Stimulated activated CD4-positive, alpha-beta T cell treated with anti-CD3 and anti-CD28 coated beads, Interleukin-2, amount 100 ng/mL, for 48 hours (primary cell): Measurements from ENCODE around the gene GPR25.

Experiments used
- DNase-seq, 2 donors: peaks; one replicate each; pipeline ENCODE4 v3.0.0-alpha.2; 2020

The GPR25 gene, protein sequence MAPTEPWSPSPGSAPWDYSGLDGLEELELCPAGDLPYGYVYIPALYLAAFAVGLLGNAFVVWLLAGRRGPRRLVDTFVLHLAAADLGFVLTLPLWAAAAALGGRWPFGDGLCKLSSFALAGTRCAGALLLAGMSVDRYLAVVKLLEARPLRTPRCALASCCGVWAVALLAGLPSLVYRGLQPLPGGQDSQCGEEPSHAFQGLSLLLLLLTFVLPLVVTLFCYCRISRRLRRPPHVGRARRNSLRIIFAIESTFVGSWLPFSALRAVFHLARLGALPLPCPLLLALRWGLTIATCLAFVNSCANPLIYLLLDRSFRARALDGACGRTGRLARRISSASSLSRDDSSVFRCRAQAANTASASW

GRCh38 chr1:200872446-200873115 is at the start of gene GPR25:
Gene GPR25 (plus strand): TSS chr1:200872981. CDS start chr1:200873038, 57 bp downstream.
- DNase-seq: no peak

DNA sequence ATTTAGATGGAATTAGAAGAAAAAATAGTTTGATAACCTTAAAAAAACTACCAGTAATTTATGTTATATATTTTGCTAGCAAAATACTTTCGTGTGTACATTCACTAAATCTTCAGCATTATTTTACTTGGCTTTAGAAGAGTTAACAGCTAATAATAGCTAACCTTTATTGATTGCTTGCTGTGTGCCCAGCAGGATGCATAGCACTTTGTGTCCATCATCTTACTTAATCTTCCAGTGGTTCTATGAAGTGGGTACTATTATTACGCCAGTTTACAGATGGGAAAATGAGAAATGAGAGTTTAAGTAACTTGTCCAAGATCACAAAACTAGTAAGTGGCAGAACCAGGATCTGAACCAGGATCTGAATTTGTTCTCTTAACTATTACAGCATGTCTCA is 41.7 kb upstream of the GPR25 start:
- no peak for DNase-seq

GRCh38 chr1:200834383-200834782 is 38.4 kb upstream of the GPR25 start:
- no peak for DNase-seq

DNA sequence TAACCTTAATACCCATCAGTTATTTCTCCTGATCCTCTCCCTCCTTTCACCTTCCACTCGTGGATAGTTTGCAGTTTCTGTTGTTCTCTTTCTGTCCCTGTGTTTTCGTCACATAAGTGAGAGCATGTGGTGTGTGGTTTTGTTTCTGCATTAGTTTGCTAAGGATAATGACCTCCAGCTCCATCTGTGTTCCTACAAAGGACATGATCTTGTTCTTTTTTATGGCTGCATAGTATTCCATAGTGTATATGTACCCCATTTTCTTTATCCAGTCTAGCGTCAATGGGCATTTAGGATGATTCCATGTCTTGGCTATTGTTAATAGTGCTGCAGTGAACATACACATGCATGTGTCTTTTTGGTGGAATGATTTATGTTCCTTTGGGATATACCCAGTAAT is 36.6 kb upstream of the GPR25 start:
- no peak for DNase-seq

- DNase-seq: no peak
These were observed 34.7 kb upstream of the GPR25 start for GRCh38 chr1:200837931-200838571.

DNA sequence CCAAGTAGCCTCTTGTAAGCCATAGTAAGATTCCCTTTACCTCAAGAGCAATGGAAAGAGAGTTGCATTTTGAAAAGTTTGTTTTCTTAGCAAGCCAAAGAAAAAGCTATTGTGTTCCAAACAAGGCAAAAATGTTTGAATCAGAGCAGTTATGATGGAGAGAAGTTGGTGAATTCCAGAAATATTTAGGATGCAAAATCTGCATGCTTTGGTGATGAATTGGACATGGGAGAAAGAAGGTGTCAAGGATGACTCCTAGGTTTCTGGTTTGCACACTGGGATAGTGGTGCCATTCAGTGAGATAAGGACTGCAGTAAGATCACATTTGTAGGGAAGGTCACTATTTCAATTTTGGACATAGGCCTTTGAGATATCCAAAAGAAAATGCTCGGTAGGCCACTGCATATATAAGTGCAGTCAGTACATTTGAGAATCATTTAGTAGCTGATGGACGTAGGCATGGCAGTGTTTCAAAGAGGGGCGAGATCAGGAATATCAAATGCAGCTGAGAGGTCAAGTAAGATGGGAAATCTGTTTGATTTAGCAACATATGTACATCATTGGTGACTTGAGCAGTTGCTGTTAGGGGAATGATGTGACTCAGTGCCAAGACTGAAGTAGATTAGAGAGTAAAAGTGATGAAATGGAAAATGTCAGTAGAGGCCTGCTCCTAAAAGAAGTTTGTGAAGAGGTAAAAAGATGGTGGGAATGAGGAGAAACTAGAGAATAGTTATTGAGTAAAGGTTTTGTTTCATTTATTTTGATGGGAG is 33.9 kb upstream of the GPR25 start:
- DNase-seq: no peak

DNA sequence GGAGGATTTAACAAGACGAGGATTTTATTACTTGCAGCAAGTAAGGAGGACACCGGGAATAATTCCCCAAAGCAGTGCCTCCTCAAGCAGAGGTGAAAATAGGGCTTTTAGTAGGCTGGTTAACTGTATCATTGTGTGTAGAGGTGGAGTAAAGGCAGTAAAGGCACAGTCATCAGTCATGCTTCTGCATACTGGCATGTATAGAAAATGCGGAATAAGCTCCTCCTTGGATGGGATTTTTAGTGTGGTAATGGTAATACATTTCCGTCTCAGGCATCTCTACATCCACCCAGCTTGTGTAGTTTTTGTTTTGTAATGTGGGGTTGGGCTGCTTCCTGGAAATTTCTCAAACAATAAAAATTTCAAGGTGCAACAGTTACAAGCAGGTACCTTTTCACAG is 27.4 kb upstream of the GPR25 start:
- no peak for DNase-seq

DNA sequence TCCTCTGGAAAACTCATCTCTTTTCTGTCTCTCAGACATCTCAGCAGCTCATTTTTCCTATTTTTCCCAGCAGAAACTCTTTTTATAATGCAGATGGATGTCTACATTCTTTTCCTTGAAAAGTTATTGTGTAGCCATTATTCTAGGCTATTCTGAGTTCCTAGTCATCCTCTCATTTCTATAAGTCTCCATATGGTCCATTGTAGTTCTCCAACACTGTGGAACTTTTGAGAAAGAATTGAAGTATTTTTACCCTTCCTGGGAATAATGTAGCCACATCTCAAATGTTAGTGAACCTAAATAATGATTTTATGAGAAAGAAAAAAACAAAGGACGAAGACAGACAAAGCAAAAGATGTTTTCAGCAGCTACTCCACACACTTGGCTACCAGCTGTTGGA is 26.4 kb upstream of the GPR25 start:
- DNase-seq: no peak

GRCh38 chr1:200849430-200849829 is 23.4 kb upstream of the GPR25 start:
- DNase-seq: no peak

DNA sequence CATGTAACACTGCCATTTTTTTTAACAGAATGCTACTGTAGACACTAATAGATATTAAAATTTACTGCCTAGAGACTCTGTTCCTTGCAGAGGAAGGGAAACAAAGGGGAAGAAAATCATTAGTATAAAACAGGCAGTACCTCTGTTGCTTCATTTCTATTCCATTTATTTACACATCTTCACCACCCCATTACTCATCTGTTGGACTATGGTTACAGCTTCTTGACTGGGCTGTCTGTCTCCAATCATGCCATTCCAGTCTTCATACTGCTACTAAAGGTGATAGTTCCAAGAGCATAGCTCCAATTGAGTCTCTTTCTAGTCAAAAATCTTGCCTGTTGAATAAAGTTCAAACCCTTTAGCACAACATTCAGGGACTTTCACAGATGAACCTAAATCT is 22.2 kb upstream of the GPR25 start:
- DNase-seq: no peak

DNA sequence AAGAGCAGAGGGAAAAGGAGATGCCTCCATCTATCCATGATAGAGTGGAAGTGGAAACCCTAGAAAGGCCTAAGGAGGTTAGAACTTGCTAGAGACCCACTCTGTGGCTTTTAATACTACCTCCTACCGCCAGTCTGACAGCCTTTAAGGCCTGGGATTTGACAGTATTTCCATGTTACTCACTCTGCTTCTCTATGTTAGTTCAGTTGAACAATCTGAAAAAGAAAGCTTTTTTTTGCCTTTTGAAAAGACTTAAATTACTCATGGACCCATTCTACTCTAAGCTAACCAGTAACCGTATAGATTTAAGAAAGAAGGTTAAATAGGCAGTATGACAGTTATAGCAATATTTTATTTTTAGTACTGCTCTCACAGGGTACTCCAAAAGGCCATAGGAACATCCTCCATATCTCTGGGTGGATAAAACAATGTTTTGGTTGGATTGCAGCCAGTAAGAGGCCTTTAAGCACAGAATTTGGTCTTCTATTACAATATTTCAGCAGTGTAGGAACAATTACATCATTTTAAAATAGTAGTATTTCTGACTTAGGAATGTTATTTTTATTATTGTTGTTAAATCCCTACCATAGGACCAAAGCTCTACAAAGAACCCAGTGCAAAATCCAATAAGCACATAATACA is 15.9 kb upstream of the GPR25 start:
- no peak for DNase-seq

GRCh38 chr1:200857804-200858203 is 15.0 kb upstream of the GPR25 start:
- no peak for DNase-seq

- no peak for DNase-seq
These were observed 10.7 kb upstream of the GPR25 start for GRCh38 chr1:200861937-200862647.

DNA sequence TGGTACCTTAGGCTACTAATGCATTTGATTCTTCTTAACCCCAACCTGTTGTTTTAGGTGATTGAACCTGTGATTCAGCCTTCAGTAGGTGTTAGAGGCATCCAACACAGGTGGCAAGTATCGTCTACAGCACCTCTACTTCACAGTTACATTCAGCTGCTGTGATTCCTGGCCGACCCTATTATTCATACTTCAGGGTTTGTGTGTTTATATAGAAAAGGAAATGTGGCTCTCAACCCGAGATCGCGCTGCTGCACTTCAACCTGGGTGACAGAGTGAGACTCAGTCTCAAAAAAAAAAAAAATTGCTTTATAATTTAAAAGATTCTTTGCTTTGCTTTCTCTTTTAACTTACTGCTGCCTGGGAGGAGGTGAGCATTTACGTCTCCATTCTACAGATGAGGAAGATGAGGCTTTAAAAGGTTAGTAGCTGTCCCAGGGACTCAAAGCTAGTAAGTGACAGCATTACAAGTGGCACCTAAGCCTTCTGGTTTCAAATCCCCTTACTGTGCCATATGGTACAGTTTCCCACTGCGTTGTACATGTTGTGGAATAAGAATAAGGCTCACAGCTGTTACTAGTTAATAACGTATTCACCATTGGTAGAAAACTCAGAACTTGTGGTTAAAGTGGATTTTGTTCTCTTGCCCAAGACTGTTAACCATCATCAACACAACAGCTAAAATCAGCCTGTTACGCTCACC is 9.9 kb upstream of the GPR25 start:
- DNase-seq: no peak

GRCh38 chr1:200866116-200866515 is 6.7 kb upstream of the GPR25 start:
- no peak for DNase-seq

DNA sequence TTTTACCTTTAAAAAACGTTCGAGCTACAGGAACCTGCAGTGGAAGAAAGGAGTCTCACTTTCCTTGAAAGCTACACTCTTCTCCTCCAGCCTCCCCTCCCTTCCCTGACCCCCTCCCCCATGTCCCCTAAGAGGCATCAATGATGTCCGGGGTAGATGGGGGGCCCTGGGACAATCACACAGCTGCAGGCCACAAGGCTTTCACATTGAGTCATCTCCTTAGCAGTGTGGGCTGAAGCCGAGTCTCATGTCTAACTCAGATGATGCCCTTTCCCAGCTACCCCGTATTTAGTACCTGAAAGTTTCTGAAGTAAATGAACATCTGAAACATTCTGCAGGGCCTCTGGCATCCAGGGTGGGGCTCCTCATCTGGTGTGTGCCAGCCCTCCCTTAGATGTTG is 6.3 kb upstream of the GPR25 start:
- DNase-seq: peak in 1 of 2 donors; percentile 49

- no peak for DNase-seq
These were observed 5.6 kb upstream of the GPR25 start for GRCh38 chr1:200867018-200867811.

GRCh38 chr1:200869376-200869752 is 3.4 kb upstream of the GPR25 start:
- DNase-seq: no peak

DNA sequence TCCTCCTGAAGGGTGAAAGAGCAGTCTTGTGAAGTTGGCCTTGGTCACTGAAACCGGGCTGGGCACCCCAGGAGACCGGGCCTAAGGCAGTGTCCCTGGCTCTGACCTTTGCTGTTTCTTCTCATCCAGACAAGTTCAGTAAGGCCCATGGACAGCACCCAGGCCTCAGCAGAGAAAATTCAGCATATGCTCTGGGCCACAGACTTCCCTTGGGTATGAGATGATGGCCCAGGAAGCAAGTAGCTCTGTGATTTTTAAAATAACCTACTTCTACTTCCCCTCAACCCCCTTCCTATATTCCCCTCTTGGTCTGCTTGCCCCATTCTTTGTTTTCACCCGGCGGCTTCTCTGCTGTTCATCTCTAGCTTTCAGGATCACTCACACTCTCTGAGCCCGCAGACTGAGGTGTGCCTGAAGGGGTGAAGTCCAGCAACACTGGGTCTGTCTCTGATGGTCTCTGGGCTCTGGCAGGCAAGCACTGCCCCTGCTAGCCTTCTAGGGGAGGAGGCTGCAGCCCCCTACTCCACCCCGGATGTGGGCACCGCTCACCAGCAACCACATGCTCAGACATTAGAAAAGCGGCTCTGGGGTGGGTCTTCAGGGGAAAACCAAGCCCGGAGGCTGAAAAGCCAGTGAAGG is 2.9 kb upstream of the GPR25 start:
- no peak for DNase-seq

DNA sequence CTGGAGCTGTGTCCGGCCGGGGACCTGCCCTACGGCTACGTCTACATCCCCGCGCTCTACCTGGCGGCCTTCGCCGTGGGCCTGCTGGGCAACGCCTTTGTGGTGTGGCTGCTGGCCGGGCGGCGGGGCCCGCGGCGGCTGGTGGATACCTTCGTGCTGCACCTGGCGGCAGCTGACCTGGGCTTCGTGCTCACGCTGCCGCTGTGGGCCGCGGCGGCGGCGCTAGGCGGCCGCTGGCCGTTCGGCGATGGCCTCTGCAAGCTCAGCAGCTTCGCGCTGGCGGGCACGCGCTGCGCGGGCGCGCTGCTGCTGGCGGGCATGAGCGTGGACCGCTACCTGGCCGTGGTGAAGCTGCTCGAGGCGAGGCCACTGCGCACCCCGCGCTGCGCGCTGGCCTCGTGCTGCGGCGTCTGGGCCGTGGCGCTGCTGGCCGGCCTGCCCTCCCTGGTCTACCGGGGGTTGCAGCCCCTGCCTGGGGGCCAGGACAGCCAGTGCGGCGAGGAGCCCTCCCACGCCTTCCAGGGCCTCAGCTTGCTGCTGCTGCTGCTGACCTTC is 412 bp downstream of the GPR25 start:
- no peak for DNase-seq
